Measurements from ENCODE around the gene AOPEP. TPM values are rescaled to one million over a fixed set of nuclear protein-coding genes. Genes with fewer than 3 reads are reported as not detected.

AOPEP gene
- total RNA-seq, 1 experiment from 2014 or later, result 15.0 TPM

DNA sequence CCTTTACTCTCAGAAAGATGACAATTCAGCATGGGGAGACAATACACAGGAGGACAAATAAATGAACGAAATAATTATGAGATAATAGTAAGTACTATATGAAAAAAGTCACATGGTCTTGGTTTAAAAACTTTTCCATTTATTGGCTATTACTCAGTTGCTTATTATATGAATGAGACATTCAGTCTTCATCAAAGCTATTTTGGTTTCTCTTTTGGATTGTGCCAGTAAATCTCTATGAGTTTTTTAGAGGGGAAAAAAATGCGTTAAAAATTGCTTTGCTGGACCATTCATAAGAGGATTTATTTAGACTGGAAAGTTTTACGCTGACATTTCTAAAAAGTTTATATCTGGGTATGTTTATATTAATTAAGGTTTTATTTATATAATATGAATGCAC, 137.7 kb downstream of the AOPEP start:
- Histone ChIP-seq H4K8ac (replicated peaks; ENCODE audit: insufficient read length, low read depth, low read length) (no peak overlapping the region), H3K23me2 (ENCODE audit: insufficient read length, low read depth, low read length, poor library complexity, severe bottlenecking) (no peaks in the 10 kb centered on the region), H3K14ac (ENCODE audit: insufficient read depth, low read length) (no peak overlapping the region), H3K79me2 (ENCODE audit: insufficient read depth, low read length) (no peaks in the 10 kb centered on the region), H2BK5ac (ENCODE audit: insufficient read length, low read length) (no peak overlapping the region), H3K9ac (ENCODE audit: extremely low read depth, insufficient read length, low read length) (no peak overlapping the region), H3K27ac (ENCODE audit: insufficient read length, low read depth, low read length) (no peak overlapping the region), H4K20me1 (ENCODE audit: control insufficient read depth, insufficient read depth, insufficient read length) (no peaks in the 10 kb centered on the region), H2BK20ac (ENCODE audit: low read depth, low read length, poor library complexity, severe bottlenecking) (no peak overlapping the region), H3K18ac (ENCODE audit: insufficient read length, low read depth, low read length) (no peak overlapping the region), H3K4ac (ENCODE audit: low read depth, low read length) (no peak overlapping the region), H3K4me1 (ENCODE audit: insufficient read depth, low read length) (peaks cover 5% of the 10 kb centered on the region), H3K4me2 (ENCODE audit: insufficient read depth, insufficient read length, low read length) (no peak overlapping the region), H3K27me3 (ENCODE audit: insufficient read depth, low read length) (no peaks in the 10 kb centered on the region), H2BK12ac (ENCODE audit: insufficient read length, low read depth, low read length) (no peak overlapping the region), H2AK5ac (ENCODE audit: insufficient read length, low read length) (no peak overlapping the region), H3K56ac (ENCODE audit: insufficient read length, low read depth, low read length) (no peak overlapping the region), H2AFZ (ENCODE audit: low read length) (no peak overlapping the region), H3T11ph (ENCODE audit: low read length) (no peak overlapping the region), H4K5ac (ENCODE audit: insufficient read length, low read depth, low read length) (no peak overlapping the region), H4K91ac (ENCODE audit: insufficient read length, low read depth, low read length) (no peak overlapping the region), H3K9me3 (ENCODE audit: control insufficient read depth, low read depth, low read length) (no peaks in the 10 kb centered on the region), H2BK120ac (ENCODE audit: low read depth, low read length, poor library complexity, severe bottlenecking) (no peak overlapping the region), H3K23ac (ENCODE audit: insufficient read length, low read depth, low read length) (no peak overlapping the region), H2BK15ac (ENCODE audit: low read depth, low read length) (no peak overlapping the region), H3K79me1 (ENCODE audit: insufficient read depth, low read depth, low read length, poor library complexity, severe bottlenecking) (no peaks in the 10 kb centered on the region)
- Mint-ChIP-seq H3K27me3 (ENCODE audit: low read depth) (no peaks in the 10 kb centered on the region), H3K4me1 (peaks cover 18 to 27% of the 10 kb centered on the region in 2 experiments), H3K36me3 (ENCODE audit: insufficient read depth in 1 of 3, low read depth in 3 of 3) (no peaks in the 10 kb centered on the region), H3K9me3 (no peaks in the 10 kb centered on the region), H3K4me3 (no peak overlapping the region), H3K27ac (no peak overlapping the region)
- no peak for DNase-seq
- TF ChIP-seq, protein P1, sequence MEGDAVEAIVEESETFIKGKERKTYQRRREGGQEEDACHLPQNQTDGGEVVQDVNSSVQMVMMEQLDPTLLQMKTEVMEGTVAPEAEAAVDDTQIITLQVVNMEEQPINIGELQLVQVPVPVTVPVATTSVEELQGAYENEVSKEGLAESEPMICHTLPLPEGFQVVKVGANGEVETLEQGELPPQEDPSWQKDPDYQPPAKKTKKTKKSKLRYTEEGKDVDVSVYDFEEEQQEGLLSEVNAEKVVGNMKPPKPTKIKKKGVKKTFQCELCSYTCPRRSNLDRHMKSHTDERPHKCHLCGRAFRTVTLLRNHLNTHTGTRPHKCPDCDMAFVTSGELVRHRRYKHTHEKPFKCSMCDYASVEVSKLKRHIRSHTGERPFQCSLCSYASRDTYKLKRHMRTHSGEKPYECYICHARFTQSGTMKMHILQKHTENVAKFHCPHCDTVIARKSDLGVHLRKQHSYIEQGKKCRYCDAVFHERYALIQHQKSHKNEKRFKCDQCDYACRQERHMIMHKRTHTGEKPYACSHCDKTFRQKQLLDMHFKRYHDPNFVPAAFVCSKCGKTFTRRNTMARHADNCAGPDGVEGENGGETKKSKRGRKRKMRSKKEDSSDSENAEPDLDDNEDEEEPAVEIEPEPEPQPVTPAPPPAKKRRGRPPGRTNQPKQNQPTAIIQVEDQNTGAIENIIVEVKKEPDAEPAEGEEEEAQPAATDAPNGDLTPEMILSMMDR (conservative IDR thresholded peaks at IDR 0.05), result no peak
- WGBS (ENCODE audit: extremely low coverage, insufficient read length, low lambda C conversion rate), result no CpG with 5 or more reads among the region's 3 CpGs
